Measurements from ENCODE around the gene ECEL1. TPM values are rescaled to one million over a fixed set of nuclear protein-coding genes. Genes with fewer than 3 reads are reported as not detected.
A peak's percentile ranks its signal among the peaks of the same experiment; 100 is the strongest.

Gene ECEL1
- total and polyA plus RNA-seq, 9 of the 15 experiments (the other 6 are each of a cell fraction or from before 2014, with no cell fraction given), result 0.09 TPM; not detected in 8

- no peaks in the 10 kb centered on the region for H3K79me2 ChIP-seq (ENCODE audit: control insufficient read depth, insufficient read depth, low read length)
- TF ChIP-seq TRIM24 (IDR thresholded peaks at IDR 0.05) (peak in 1 of 2 experiments; percentile 24; a peak in 1 of 4 replicates), ZBTB34 (CRISPR knock-in tag; IDR thresholded peaks at IDR 0.05) (no peak), CEBPG (CRISPR knock-in tag; IDR thresholded peaks at IDR 0.05) (peak; percentile 61; the same call in 1 of the 2 replicates), CEBPG (tag; conservative IDR thresholded peaks at IDR 0.05 in 1 of 2, IDR thresholded peaks at IDR 0.05 in 1 of 2) (peak; percentile 22 to 50; a peak in 3 of 4 replicates), XRCC4 (IDR thresholded peaks at IDR 0.05; ENCODE audit: extremely low read depth, insufficient read depth, insufficient read length) (no peak), NFRKB (IDR thresholded peaks at IDR 0.05; ENCODE audit: low read depth) (no peak), KHSRP (IDR thresholded peaks at IDR 0.05) (no peak)
- H3K9ac ChIP-seq (ENCODE audit: insufficient read depth in 1 of 2, low read depth in 2 of 2, low read length in 2 of 2), result no peak overlapping the region
- no peaks in the 10 kb centered on the region for H3K36me3 ChIP-seq (ENCODE audit: control insufficient read depth, insufficient read depth, low read length)
- ATAC-seq, result no peak
- no peaks in the 10 kb centered on the region for H3K9me1 ChIP-seq (ENCODE audit: control insufficient read depth, insufficient read depth, low read length)
- no peak for DNase-seq (ENCODE audit: extremely low read depth in 1 of 4, low spot score in 3 of 4)
- CTCF ChIA-PET (ENCODE audit: low intra/inter-chr PET ratio), result no interaction called here
- intact Hi-C loops (cut with micrococcal nuclease) (no loop called here), in situ Hi-C loops (cut with MboI) (no loop called here)
- no peaks in the 10 kb centered on the region for H4K20me1 ChIP-seq (replicated peaks; ENCODE audit: control insufficient read depth, insufficient read depth, low read length)
- H2AFZ ChIP-seq (ENCODE audit: low read depth, low read length), result no peak overlapping the region
- no TSS peak for BruUV-seq (replicated peaks)
- no peak for FAIRE-seq
- H3K9me3 ChIP-seq (replicated peaks; ENCODE audit: control insufficient read depth, insufficient read depth, low read depth, low read length), result no peaks in the 10 kb centered on the region
- H3K4me3 ChIP-seq, result no peak overlapping the region
- H3K27me3 ChIP-seq (ENCODE audit: control insufficient read depth in 2 of 2, insufficient read depth in 2 of 2, low read length in 2 of 2), result peaks cover 0 to 18% of the 10 kb centered on the region in 2 experiments; a peak in 2 of 5 replicates
- no peaks in the 10 kb centered on the region; a peak in 1 of 5 replicates for H3K4me1 ChIP-seq (replicated peaks in 1 of 2; ENCODE audit: control insufficient read depth in 2 of 2, insufficient read depth in 2 of 2, low read length in 2 of 2)
- POLR2A ChIA-PET, result interaction anchor here (0.6 to 1.0 kb wide), 4 partner anchors 10 to 693 kb away, joined by 3 to 5 read pairs (median 4); no protein-coding TSS in a partner anchor
- no peak overlapping the region for H3K4me2 ChIP-seq (ENCODE audit: insufficient read depth, low read length)
- 11% methylated on average over 15 of the region's 18 CpGs for WGBS (ENCODE audit: insufficient coverage, low coverage, missing lambda C conversion rate)
- no peak overlapping the region for H3K27ac ChIP-seq (ENCODE audit: extremely low read depth, low read depth, low read length)
Measured at GRCh38 chr2:232463701-232464543, 23.7 kb downstream of the ECEL1 start.
